ENCODE measurements around the gene GFRA4.
A peak's percentile ranks its signal among the peaks of the same experiment; 100 is the strongest.
"Not testable (repeated sequence)": the region's sequence is repeated elsewhere in the genome, so short reads cannot be mapped to it uniquely, and the experiment has no call there.

The GFRA4 gene

DNA sequence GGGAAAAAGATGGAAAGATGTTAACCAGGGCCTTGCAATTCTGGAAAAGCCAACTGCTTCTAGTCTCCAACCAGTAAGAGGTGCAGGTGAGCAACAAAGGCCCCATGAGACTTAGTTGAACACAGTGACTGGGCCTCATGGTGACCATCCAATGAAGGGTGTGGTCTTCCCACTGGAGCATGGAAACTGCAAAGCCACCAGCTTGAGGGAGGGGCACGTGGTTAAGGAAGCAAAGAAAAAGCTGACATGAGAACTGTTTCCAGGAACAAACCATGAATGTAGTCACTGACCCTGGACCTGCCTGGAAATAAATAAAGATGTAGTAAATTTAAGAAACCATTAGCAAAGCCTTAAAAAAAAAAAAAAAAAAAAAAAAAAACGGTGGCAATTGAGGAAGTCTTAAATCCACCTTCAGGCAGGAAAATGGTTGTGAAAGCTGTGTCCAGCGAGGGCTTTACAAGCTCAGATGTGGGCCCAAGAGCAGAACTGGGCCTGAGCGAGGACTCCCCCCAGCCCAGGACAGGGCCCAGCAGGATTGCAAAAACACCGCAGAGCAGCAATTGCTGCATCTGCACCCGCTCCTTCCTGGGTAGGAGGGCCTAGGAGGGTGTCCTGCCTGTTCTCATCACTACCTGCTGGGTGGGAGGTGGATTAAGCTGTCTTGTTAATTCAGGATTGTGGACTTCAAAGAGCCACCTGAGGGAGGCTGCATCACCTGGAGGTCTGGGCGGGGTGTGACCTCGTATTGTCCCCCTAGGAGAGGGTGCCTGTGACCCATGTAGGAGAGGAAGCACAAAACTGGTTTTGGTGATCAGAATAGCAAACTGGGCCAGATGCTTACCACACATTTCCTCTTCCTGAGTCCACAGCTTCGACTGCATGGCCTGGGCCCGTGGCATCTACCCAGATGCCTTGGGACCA, 10.3 kb downstream of the GFRA4 start:
- DNase-seq, result peak; percentile 34

DNA sequence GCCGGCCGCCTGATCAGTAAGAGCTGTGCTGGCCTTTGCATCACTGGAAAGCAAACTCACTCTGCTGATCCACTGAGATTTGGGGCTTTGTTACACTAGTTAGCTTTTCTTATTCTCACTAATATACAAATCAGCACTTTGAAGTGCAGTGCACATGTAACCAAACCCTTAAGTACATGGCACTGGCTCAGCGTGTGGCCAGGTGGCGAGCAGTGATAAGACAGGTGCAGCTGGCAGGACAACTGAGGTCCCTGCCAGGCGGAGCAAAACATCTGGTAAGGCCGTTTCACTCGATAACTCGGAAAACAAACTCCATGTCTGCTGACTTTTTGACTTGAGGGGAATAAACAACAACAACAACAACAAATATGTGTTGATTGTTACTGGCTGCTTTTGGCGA, 11.0 kb downstream of the GFRA4 start:
- peak; percentile 68 for DNase-seq

DNA sequence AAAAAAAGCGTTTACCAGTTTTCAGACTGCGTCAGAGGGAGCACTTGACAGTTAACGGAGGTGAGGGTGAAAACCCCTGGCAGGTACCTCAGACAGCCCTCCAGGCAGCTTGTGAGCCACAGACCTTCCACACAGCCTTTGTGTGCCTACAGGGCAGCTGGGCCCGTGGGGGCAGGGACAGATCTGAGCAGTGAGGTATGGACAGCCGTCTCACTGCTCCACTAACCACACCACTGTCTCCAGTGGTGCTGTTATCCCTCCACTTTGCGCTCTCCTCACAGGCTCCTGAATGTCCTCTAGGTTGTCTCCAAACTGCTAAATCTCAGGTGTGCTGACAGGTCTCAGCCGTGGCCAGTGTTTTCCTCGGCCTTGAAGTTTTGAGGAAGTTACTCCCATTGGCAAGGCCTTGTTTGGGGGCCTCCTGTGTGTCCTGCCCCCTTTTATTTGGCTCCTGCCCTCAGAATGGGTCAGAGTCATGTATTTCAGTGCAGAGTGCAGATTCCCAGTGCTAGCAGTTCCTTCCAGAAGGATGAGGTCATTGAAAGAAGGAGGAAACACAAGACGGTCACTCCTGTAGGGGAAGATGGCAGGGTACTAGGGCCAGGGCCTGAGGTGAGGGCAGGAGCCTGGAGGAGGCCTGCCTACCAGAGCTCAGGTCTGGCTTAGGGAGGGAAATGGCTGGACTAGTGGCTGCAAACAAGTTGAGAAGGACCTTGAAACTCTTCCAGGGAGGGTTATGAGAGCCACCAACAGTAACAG, 11.8 kb downstream of the GFRA4 start:
- DNase-seq, result no peak

DNA sequence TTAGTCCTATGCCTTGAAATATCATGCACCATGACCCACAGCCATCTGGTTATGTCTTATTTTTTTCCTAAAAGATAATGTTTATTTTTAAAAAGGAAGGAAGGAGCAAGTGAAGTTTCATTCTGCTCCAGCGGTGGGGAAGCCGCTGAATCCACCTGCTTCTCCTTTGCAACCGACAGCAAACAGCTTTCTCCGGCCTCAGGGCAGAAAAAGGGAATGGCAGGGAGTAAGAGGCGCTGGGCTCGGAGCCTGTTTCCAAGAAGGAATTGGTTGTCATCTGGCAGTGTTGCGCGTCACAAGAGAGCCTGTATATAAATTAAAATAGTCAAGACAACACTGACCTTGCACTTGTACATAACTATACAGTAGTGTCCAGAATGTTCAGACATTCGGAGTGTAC, 14.2 kb downstream of the GFRA4 start:
- DNase-seq, result no peak

DNA sequence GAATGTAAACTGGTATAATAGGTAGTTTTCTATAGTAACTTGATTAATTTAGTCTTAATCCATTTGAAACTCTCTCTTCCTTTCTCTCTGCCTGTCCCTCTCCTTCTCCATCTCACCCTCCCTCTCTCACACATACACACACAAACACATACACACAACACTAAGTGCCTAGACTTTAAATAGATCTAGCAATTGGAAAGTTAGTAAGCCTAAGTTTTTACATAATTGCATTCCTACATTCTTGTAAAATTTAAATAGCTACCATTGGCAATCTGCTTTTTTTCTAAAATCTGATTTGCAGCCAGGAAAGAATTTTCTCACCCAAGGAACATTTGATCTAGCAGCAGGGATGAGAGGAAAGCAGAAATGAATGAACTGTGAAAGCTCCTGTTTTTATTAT, 15.7 kb downstream of the GFRA4 start:
- DNase-seq, result no peak

DNA sequence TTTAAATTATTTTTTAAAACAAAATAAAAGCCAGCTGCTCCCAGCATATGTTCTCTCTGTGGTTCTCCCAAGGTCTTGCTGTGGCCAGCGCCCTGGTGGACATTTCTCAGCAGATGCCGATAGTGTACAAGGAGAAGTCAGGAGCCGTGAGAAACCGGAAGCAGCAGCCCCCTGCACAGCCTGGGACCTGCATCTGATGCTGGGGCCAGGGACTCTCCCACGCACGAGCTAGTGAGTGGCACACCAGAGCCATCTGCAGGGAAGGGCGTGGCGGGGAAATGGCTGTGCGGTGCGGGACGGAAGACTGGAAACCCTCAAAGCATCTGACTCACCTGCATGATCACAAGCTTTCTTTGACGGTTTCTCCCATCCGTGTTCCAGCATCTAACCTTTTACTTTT, 16.5 kb downstream of the GFRA4 start:
- DNase-seq, result no peak

DNA sequence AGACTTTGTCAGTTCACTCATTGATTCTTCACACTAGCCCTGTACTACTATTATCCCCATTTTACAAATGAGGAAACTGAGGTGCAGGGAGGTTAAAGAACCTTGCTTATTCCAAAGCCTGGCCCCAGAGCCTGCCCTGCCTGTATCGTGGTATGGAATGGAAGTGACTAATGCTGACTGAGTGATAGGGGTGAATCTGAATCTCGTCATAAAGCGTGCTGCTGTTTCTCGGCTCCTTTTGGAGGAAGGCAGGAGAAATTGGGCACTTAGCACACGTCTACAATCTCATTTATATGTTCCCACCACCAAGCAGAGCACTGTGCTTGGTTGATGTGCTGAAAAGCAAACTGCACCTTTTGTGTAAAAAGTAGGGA, 17.1 kb downstream of the GFRA4 start:
- DNase-seq, result no peak

DNA sequence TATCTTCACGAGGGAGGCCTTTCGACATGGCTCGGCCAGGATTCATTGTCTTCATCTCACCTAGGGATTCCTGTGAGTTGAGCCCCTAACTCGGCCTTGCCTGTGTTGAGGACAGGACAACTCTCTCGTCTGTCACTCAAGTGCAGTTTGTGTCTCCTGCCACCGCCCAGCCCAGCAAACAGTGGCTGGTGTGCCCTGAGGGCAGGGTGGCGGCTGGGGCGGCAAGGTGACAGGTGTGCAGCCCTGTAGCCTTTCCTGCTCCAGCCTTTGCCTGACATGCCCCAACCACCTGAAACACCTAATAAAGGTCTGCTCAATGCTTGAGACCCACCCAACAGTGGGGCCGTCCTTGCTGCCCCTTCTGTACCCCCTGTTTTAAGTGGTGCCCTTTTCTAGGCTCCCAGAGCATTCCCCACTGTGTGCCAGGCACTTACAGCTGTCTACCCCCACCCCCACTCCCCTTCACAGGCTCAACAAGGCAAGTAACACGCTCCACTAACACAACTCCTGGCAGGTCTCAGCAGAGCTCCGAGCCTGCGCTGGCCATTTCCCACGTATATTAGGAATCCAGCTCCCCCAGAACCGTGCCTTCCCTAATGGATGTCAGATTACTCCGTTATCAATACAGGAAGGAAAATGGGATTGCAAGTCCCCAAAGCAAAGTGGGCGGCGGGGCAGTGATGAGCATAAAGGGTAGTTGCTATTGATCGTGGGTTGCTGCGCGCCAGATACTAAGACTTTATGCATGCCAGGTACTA, 17.7 kb downstream of the GFRA4 start:
- no peak for DNase-seq

DNA sequence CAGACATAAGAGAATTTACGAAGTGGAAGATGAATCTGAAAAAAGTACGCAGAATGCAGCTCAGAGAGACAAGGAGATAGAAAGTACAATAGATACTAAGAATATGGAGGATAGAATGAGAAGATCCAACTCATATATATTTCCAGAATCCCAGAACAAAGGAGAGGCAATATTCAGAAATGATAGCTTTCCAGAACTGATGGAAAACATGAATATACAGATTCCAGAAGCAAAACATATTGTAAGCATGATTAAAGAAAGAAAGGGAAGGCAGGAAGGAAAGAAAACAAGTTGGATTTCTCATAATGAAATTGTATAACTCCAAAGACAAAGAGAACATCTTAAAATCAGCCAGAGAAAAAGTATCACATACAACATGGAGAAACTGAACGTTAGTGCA, 22.9 kb downstream of the GFRA4 start:
- no peak for DNase-seq

DNA sequence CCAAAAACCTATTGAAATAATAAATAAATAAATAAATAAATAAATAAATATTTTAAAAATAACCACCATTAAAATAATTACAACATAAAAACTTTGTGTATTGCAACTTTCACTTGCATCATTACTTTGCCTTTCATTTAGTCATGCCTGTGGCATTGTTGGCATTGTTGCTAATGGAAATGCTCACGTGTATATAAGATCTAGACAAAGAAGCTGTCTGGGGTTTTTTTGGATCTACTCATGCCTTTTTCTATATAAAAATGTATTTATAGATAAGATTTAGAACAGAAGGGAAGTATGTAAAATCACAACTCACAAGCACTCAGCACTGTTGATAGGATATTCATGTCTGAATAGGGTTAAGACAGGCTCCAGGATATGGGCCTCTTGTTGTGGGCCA, 27.9 kb downstream of the GFRA4 start:
- no peak for DNase-seq

DNA sequence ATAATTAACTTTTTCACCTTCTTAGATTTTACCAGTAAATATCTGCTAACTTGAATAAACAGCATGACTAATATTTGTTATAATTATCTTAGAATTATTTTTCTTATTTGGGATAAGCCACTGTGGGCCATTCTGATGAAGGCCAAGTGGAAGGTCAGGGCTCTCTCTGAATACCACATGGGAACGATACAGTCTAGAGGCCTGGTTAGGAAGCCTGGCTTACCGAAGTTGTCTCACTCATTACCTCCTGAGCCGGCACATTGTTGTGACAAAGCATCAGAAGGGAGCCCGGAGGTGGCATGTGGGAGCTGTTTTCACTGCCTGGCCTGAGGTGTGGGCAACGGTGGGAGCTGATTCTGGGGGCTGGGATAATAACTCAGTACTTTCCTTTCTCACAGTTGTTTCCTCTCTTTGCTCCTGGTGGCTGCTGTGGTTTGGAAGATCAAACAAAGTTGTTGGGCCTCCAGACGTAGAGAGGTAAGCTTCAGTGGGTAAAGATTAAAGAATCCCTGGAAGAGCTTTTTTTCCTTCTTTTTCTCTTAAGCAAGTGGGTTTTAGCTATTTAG, 29.2 kb downstream of the GFRA4 start:
- no peak for DNase-seq

DNA sequence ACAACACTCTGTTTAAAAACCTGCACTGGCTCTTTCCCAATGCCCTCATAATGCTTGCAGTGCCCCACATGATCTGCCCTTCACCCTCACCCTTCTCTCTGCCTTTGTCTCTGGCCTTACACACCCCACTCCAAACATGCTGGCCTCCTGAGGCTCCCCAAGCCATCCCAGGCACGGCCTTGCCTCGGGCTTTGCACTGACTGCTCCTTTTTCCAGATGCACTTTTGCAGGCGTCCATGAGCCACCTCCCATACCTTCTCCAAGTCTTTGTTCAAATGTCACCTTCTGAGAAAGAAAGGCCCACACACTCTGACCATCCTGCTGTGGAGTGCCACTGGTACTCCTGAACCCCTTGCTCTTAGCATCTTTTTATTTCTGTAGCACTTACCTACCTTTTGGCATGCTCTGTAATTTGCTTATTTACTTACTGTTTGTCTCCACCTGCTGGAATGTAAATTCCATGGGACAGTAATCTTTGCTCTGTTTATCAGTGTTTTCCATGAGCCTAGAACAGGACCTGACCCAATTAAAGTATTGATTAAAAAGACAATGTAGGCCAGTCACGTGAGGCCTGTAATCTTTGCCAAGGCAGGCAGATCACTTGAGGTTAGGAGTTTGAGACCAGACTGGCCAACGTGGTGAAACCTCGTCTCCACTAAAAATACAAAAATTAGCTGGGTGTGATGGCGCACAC, 30.7 kb downstream of the GFRA4 start:
- peak; percentile 34 for DNase-seq

DNA sequence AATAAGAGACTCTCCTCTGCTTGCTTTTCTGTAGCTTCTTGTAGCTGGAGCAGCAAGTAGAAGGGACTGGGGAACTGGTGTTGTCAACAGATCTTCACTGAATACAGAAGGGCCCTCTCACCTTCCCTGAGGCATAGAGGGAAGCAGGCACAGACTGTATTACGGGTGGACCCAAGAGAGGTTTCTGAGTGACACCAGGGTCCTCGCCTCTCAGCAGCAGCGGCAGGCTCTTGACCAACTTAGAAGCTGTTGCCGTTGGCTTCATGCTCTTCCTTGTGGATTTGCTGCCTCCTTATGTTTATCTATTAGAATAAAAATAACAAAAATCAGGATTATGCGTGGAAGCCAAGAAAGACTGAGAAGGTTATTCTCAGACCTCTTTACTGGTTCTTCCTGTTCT, 31.7 kb downstream of the GFRA4 start:
- no peak for DNase-seq

DNA sequence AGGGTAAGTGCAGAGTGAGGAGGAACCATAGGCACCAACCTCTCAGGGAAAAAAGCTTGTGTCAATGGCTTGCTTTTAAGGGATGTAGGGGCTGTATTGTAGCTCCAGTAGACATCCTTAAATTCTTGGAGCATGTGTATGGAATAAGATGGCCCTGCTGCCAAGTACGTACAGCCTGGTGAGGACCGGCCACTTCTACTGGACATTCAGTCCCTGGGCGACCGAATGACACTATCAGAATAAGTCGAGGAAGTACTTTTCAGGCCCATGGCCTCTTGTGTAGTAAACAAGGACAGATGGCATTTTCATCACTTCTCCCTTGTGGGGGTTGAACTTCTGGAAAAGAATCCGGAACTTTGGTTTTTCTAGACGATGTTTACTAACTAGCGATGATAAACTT, 32.8 kb downstream of the GFRA4 start:
- DNase-seq, result no peak

DNA sequence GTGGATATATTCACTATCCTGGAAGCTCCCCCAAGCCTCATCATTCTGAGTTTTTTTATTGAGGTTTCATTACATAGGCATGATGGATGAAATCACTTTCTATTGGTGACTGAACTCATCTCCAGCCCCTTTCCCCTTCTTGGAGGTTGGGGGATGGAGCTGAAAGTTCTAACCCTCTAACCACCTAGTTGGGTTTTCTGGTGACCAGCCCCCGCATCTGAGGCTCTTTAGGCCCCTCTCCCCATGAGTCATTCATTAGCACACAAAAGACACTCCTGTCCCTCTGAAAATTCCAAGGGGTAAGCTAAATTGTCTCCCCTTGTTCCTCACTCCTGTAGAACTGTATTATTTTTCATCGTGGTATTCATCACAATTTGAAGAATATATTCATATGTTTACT, 33.3 kb downstream of the GFRA4 start:
- no peak for DNase-seq

DNA sequence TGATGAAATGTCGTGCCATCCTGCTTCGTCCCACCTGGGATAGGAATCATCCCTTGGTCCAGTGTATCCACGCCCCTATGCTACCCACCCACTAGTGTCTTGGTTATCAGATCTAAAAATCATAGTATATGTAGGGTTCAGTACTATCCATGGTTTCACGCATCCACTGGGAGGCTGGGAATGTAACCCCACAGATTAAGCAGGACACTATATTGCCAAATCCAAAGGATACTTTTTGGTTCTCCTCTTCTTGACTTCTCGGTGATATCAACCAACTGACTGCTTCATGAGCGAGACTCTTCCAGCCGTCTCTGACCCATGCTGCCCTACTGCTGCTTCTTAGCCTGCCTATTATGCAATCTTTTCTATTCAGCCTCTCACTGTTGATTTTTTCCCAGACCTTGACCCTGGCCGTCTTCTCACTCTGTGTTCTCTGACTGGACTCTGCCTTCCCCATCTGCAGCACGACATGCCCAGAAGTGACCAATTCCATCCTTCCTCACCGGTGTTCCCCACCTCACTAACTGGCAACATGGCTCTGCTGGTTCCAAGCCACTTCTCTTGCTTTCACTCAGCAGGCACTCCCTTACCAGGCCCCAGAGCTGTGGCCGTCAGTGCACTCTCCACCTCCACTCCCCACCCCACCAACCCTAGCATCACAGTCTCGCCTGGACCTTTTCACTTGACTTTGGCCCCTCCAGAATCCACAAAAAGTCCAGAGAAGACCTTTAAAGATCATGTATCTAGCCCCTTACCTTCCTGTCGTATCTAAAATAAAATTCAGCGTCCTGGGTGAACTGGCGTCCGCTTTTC, 34.5 kb downstream of the GFRA4 start:
- DNase-seq, result no peak

DNA sequence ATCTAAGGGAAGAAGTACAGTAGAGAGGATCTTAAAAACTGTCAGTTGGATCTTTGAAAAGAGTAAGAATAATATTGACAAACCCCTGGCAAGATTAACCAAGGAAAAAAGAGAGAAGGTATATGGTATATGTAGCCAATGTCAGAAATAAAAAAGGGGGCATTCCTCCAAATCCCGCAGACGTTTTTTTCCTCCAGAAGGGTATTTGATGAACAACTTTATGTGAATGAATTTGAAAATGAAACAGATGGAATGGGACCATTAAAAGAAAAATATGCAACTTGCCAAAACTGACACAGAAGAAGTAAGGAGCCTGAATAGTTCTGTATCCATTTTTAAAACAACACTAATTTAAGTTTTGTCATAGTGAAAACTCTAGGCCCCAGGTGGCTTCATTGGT, 35.7 kb downstream of the GFRA4 start:
- no peak for DNase-seq

DNA sequence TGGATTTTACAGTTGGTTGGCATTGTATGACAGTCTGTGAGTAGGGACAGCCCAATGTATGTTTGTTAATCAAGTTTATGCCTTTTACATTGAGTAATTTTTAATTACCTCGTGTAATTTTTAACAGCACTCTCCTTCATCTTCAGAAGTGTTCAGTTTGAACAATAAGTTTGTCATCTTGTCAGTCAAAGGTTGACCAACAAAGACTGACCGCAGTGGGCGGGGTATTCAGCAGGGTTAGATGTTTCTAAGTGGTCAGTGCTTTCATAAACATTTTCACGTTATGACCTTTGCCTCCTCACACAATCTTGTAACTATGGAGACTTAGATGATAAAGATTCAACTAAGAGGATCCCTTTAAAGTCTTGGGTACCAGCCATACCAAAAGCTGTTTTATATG, 40.8 kb downstream of the GFRA4 start:
- no peak for DNase-seq

DNA sequence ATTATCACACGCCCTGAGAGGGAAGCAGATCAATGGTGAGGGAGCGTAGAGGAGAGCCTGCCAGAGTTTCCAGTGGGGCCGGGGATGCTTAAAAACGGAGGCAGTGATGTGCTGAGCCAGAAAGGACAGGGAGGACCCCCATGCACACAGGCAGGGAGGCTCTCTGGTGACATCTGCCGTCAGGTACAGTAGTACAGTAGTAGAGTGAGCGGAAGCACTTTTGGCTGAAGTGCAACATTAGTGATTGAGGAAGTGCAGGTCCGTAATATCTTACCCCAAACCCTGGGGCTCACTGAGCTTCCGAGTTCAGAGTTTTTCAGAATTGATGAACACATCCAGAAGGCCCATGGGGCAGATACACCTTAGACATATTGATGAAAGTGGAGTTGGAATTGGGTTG, 42.1 kb downstream of the GFRA4 start:
- no peak for DNase-seq

DNA sequence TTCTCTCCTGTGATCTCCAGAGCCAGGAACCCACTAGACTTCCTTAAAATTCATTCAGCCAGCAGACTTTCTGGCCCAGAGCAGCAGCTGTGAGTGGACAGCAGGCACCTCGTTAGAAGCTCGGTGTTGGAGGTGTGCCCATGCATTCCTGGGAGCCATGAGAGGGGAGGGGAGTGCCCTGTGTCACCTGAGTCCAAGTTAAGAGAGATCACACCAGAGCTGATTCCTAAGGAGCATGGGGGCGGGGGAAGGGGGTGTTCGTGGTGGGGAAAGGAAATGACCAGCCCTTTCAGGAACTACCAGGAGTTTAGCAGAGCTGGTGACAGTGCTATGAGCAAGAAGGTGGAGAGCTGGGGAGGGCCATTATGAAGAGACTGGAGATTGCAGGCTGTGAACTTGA, 46.9 kb downstream of the GFRA4 start:
- no peak for DNase-seq

DNA sequence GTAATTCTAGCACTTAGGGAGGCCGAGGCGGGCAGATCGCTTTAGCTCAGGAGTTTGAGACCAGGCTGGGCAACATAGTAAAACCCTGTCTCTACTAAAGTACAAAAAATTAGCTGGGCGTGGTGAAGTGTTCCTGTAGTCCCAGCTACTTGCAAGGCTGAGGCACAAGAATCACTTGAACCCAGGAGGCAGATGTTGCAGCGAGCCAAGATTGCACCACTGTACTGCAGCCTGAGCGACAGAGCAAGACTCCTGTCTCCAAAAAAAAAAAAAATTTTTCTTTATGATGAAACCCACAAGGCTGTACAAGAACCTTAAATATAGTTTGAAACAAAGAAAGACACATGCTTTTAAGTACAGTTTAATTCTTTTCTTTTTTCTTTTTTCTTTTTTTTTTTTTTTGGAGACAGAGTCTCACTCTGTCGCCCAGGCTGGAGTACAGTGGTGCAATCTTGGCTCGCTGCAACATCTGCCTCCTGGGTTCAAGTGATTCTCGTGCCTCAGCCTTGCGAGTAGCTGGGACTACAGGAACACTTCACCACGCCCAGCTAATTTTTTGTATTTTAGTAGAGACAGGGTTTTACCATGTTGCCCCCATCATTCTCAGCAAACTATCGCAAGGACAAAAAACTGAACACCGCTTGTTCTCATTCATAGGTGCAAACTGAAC, 47.9 kb downstream of the GFRA4 start:
- not testable (repeated sequence) for DNase-seq
